ENCODE results near the gene SPSB3.

SPSB3 gene

DNA sequence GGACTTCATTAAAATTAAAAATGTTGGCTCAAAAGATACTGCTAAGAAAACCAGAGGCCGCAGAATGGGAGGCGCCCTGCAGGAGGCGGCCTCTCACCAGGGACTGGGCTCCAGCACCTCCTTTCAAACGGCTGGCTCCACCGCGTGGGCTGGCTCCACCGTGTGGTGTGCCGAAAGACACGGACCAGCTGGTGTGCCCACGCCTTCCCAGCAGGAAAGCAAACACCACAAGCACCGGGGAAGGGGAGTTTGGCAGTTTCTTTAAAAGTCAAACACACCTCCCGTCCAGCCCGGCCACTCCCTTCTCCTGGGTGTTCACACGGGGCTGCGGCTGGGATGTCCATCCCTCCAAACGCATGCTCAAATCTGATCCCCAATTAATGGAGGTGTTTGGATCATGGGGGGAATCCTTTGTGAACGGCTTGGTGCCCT, 30.4 kb upstream of the SPSB3 start (continued):
- TF ChIP-seq ZNF837 (tag by site-specific recombination; IDR thresholded peaks at IDR 0.05) = no peak
- TF ChIP-seq GLIS2 (tag by site-specific recombination; IDR thresholded peaks at IDR 0.05) = peak; percentile 56; the same call in 1 of the 2 replicates
- peak; percentile 41; the same call in 1 of the 2 replicates for TF ChIP-seq MZF1 (tag by site-specific recombination; IDR thresholded peaks at IDR 0.05; ENCODE audit: borderline replicate concordance)
- TF ChIP-seq ZNF175 (tag by site-specific recombination; IDR thresholded peaks at IDR 0.05) = no peak
- no peak for TF ChIP-seq ZNF354C (tag by site-specific recombination; IDR thresholded peaks at IDR 0.05; ENCODE audit: borderline replicate concordance, low read depth)
- TF ChIP-seq, protein P1, sequence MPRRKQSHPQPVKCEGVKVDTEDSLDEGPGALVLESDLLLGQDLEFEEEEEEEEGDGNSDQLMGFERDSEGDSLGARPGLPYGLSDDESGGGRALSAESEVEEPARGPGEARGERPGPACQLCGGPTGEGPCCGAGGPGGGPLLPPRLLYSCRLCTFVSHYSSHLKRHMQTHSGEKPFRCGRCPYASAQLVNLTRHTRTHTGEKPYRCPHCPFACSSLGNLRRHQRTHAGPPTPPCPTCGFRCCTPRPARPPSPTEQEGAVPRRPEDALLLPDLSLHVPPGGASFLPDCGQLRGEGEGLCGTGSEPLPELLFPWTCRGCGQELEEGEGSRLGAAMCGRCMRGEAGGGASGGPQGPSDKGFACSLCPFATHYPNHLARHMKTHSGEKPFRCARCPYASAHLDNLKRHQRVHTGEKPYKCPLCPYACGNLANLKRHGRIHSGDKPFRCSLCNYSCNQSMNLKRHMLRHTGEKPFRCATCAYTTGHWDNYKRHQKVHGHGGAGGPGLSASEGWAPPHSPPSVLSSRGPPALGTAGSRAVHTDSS (tag by site-specific recombination; IDR thresholded peaks at IDR 0.05) = no peak
- no peak for TF ChIP-seq TCF7L2 (IDR thresholded peaks at IDR 0.05; ENCODE audit: borderline replicate concordance, low read depth, low read length)
- TF ChIP-seq, protein P2, sequence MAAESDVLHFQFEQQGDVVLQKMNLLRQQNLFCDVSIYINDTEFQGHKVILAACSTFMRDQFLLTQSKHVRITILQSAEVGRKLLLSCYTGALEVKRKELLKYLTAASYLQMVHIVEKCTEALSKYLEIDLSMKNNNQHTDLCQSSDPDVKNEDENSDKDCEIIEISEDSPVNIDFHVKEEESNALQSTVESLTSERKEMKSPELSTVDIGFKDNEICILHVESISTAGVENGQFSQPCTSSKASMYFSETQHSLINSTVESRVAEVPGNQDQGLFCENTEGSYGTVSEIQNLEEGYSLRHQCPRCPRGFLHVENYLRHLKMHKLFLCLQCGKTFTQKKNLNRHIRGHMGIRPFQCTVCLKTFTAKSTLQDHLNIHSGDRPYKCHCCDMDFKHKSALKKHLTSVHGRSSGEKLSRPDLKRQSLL (tag by site-specific recombination; IDR thresholded peaks at IDR 0.05) = peak; percentile 97
- TF ChIP-seq, protein P3, sequence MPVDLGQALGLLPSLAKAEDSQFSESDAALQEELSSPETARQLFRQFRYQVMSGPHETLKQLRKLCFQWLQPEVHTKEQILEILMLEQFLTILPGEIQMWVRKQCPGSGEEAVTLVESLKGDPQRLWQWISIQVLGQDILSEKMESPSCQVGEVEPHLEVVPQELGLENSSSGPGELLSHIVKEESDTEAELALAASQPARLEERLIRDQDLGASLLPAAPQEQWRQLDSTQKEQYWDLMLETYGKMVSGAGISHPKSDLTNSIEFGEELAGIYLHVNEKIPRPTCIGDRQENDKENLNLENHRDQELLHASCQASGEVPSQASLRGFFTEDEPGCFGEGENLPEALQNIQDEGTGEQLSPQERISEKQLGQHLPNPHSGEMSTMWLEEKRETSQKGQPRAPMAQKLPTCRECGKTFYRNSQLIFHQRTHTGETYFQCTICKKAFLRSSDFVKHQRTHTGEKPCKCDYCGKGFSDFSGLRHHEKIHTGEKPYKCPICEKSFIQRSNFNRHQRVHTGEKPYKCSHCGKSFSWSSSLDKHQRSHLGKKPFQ (tag by site-specific recombination; IDR thresholded peaks at IDR 0.05) = peak; percentile 43; the same call in 1 of the 2 replicates
- TF ChIP-seq IKZF3 (tag by site-specific recombination; IDR thresholded peaks at IDR 0.05) = 0 out of 2 replicates have a peak, but pooled peaks have one; percentile 44
- peak; percentile 62; the same call in 1 of the 2 replicates for TF ChIP-seq KLF16 (tag by site-specific recombination; IDR thresholded peaks at IDR 0.05)
- TF ChIP-seq ZNF600 (tag by site-specific recombination; IDR thresholded peaks at IDR 0.05) = peak; percentile 62; the same call in 1 of the 2 replicates
- TF ChIP-seq ZNF791 (tag by site-specific recombination; IDR thresholded peaks at IDR 0.05) = no peak
- TF ChIP-seq ZNF174 (tag by site-specific recombination; IDR thresholded peaks at IDR 0.05) = no peak
- peak; percentile 48; the same call in 1 of the 2 replicates for TF ChIP-seq SP3 (tag by site-specific recombination; IDR thresholded peaks at IDR 0.05)
- TF ChIP-seq ZNF785 (tag by site-specific recombination; IDR thresholded peaks at IDR 0.05) = no peak

GRCh38 chr16:1810536-1810935, 28.2 kb upstream of the SPSB3 start:
- peaks cover 21 to 63% of the 10 kb centered on the region in 2 experiments; a peak in 2 of 3 replicates for H3K36me3 ChIP-seq (ENCODE audit: control insufficient read depth in 2 of 2, insufficient read depth in 1 of 2, low read length in 2 of 2)
- no peaks in the 10 kb centered on the region for H3K4me1 ChIP-seq (ENCODE audit: control insufficient read depth, insufficient read depth, low read length)
- no peaks in the 10 kb centered on the region for H3K9me3 ChIP-seq (ENCODE audit: control insufficient read depth, insufficient read depth, low read depth, low read length)
- ChIA-PET CTCF (interaction anchor here (0.6 to 1.3 kb wide), 5 partner anchors 23 to 98 kb away, joined by 3 to 4 read pairs (median 3); partner anchors contain the start of genes NUBP2 and SPSB3), POLR2A (no interaction called here)
- H3K27ac ChIP-seq (ENCODE audit: extremely low read depth, low read depth, low read length) = no peak overlapping the region
- H3K4me3 ChIP-seq (ENCODE audit: low read depth, low read length) = no peak overlapping the region
- TF ChIP-seq ZNF626 (tag by site-specific recombination; IDR thresholded peaks at IDR 0.05) (no peak), ZNF169 (tag by site-specific recombination; IDR thresholded peaks at IDR 0.05) (no peak), ZNF335 (tag by site-specific recombination; conservative IDR thresholded peaks at IDR 0.05) (no peak), ZNF341 (tag by site-specific recombination; IDR thresholded peaks at IDR 0.05; ENCODE audit: low read depth) (no peak), HOXC10 (CRISPR knock-in tag; IDR thresholded peaks at IDR 0.05) (no peak), ZIC2 (tag by site-specific recombination; IDR thresholded peaks at IDR 0.05) (no peak), ZNF132 (tag by site-specific recombination; IDR thresholded peaks at IDR 0.05; ENCODE audit: borderline replicate concordance) (no peak), ZNF16 (tag by site-specific recombination; IDR thresholded peaks at IDR 0.05; ENCODE audit: low read depth) (no peak), SALL2 (tag by site-specific recombination; IDR thresholded peaks at IDR 0.05; ENCODE audit: borderline replicate concordance) (no peak), PRDM4 (tag by site-specific recombination; IDR thresholded peaks at IDR 0.05) (no peak)
- TF ChIP-seq, protein P1 (tag by site-specific recombination; IDR thresholded peaks at IDR 0.05) = no peak
- TF ChIP-seq, protein P4, sequence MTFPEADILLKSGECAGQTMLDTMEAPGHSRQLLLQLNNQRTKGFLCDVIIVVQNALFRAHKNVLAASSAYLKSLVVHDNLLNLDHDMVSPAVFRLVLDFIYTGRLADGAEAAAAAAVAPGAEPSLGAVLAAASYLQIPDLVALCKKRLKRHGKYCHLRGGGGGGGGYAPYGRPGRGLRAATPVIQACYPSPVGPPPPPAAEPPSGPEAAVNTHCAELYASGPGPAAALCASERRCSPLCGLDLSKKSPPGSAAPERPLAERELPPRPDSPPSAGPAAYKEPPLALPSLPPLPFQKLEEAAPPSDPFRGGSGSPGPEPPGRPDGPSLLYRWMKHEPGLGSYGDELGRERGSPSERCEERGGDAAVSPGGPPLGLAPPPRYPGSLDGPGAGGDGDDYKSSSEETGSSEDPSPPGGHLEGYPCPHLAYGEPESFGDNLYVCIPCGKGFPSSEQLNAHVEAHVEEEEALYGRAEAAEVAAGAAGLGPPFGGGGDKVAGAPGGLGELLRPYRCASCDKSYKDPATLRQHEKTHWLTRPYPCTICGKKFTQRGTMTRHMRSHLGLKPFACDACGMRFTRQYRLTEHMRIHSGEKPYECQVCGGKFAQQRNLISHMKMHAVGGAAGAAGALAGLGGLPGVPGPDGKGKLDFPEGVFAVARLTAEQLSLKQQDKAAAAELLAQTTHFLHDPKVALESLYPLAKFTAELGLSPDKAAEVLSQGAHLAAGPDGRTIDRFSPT (tag by site-specific recombination; IDR thresholded peaks at IDR 0.05) = no peak
